Fibroblast of mammary gland (primary cell): ENCODE results near the gene PDGFC.
A peak's percentile ranks its signal among the peaks of the same experiment; 100 is the strongest.

ENCODE experiments used
- DNase-seq: peaks from one replicate; pipeline ENCODE4 v3.0.0-alpha.2; 2010; ENCODE audit warnings: low read depth
- H3K4me3 ChIP-seq: 2 replicates; pipeline ENCODE4 v1.5.1; 2011; ENCODE audit warnings: low read depth, mild to moderate bottlenecking, low read length, moderate library complexity; ENCODE audit not compliant: control insufficient read depth
- CTCF ChIP-seq: conservative IDR thresholded peaks from 2 replicates; pipeline ENCODE4 v1.5.1; 2011; ENCODE audit warnings: low read depth, low read length, inconsistent platforms; ENCODE audit not compliant: control insufficient read depth, insufficient read depth

PDGFC gene

GRCh38 chr4:156954587-156954986, 17.0 kb downstream of the PDGFC start:
- DNase-seq = peak; percentile 65
- no peak overlapping the region for H3K4me3 ChIP-seq
- no peak for TF ChIP-seq CTCF

GRCh38 chr4:156953951-156954350, 17.6 kb downstream of the PDGFC start:
- no peak for TF ChIP-seq CTCF
- H3K4me3 ChIP-seq = no peak overlapping the region
- DNase-seq = no peak

GRCh38 chr4:156953001-156953400, 18.6 kb downstream of the PDGFC start:
- H3K4me3 ChIP-seq = no peak overlapping the region
- DNase-seq = no peak
- no peak for TF ChIP-seq CTCF

GRCh38 chr4:156952078-156952759, 19.4 kb downstream of the PDGFC start:
- no peak overlapping the region for H3K4me3 ChIP-seq
- no peak for TF ChIP-seq CTCF

GRCh38 chr4:156950948-156951347, 20.7 kb downstream of the PDGFC start:
- no peak overlapping the region for H3K4me3 ChIP-seq
- TF ChIP-seq CTCF = no peak
- DNase-seq = no peak

More at GRCh38 chr4:156952078-156952759, 19.4 kb downstream of the PDGFC start:
- DNase-seq = no peak

GRCh38 chr4:156950090-156950489, 21.5 kb downstream of the PDGFC start:
- TF ChIP-seq CTCF = no peak
- DNase-seq = no peak
- H3K4me3 ChIP-seq = no peak overlapping the region
